ENCODE measurements around the gene GRB14.
"Not testable (repeated sequence)": the region's sequence is repeated elsewhere in the genome, so short reads cannot be mapped to it uniquely, and the experiment has no call there.

GRB14 gene

DNA sequence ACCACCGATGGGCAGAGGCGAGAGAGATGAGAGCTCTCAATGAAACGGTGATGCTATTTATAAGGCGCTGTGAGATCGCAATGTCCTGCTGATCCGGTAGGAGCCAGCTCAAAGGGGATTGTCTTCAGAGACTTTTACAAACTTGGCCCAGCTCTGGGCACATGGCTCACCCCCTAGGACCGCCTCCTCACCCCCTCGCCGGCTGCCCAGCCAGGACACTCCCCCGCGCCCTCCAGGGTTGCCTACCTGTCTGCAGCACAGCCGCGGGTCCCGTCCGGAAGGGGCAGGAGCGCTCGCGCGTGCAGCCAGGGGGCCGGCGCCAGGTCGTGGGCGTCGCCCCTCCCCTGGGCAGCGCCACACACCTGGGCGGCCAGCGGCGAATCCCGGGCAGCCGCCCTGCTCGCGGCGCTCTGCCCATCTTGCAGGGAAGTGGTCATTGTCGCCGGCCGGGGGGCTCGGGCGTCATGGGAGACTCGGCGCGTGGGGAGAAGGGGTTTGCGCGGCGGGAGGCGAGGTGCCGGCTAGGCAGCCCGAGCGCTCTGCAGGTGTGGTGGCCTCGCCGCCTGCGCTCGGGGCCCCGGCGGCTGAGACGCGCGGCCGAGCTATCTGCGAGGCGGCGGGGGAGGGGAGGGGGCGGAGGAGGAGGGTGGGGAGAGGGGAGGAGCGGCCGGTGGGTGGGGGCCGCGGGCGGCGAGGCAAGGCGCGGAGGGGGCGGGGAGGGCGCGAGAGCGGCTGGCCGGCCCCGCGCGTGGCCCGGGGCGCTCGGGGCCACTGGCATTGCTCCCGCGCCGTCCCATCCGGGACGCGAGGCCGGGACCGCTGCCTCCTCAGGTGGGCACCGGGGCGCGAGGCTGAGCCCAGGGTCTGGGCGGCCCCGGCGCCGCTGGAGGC, at the start of gene GRB14:
TSS of gene GRB14 (minus strand) at position 610 of the 891 bp plus-strand sequence. CDS start at position 437, 173 bp downstream.
- DNase-seq = no peak

DNA sequence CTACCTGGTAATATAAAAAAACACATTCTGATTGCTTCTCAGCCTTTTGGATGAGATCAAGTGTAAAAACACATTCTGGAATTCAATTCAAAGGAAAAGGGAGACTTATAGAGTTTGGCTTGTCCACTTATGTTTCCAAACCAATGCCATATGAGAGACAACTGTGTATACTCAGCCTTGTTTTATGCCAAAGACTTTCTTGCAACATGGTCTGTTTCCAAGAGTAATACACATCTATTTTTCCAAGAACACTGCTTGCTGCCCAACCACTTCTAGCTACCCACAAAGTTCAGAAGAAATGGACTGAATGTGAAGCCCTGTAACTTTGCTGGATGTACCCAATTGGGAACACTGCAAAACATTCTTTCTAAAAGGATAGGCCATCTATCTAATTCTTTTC, 48.0 kb upstream of the GRB14 start:
- no peak for DNase-seq

DNA sequence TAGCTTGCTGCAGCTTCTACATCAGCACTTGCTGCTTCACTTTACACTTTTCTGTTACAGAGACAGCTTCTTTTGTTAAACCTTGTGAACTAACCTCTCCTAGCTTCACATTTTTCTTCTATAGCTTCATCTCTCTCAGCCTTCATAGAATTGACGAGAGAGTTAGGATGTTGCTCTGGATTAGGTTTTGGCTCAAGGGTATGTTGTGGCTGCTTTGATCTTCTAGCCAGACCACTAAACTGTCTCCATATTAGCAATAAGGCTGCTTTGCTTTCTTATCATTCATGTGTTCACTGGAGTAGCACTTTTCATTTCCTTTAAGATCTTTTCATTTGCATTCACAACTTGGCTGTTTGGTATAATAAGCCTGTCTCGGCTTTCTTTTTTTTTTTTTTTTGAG, 46.3 kb upstream of the GRB14 start:
- DNase-seq = no peak

- DNase-seq = no peak
These were observed 42.8 kb upstream of the GRB14 start for GRCh38 chr2:164664070-164664469.

- no peak for DNase-seq
These were observed 41.8 kb upstream of the GRB14 start for GRCh38 chr2:164662868-164663631.

DNA sequence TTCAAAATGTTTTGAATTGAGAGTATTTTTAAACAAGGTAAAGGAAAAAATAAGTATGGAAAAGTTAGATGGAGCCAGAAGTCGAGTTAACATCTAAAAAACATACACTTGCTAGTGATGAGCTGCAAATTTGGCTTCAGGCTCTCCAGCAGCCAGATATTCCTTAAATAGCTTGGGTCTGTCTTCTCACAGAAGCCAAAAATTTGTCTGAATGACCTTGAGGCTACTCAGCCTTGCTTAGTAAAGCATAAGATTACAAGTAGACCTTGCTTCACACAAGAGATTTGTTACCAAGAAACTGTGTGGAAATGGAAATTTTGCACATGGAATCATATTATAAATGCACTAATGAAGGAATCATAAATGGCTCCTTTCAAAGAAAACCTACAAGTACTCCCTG, 40.8 kb upstream of the GRB14 start:
- no peak for DNase-seq

DNA sequence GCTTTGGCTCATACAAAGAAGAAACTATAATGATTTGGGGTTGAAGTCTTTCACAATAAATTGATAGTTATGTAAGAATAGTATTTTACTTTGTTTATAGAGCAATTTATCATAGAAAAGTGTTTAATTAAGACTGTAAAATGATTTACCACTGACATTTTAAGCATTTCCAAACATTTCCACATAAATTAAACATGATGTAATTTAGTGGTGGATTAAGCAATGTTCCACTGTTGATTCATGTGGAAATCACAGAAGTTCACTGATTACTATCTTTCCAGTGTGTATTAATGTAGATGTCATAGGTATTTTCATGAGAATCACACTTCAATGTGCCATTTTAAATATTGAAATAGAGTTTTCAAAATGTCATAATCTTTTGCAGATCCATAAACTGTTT, 40.1 kb upstream of the GRB14 start:
- DNase-seq = no peak

- DNase-seq = no peak
These were observed 35.8 kb upstream of the GRB14 start for GRCh38 chr2:164657129-164657528.

DNA sequence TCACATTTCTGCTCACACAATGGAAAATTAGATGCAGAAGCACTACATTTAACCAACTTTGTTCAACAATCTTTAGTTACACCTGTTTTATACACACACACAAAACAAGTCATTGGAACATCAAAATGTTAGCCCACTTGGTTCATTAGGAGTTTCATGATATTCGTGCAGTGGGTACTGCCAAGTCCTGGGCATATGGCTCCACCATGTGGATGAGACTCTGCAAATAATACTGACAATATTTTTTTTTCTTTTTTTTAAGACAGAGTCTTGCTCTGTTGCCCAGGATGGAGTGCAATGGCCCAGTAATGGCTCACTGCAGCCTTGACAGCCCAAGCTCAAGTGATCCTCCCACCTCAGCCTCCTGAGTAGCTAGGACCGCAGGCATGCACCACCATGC, 34.5 kb upstream of the GRB14 start:
- no peak for DNase-seq

GRCh38 chr2:164655336-164655735, 34.1 kb upstream of the GRB14 start:
- no peak for DNase-seq

- no peak for DNase-seq
These were observed 30.1 kb upstream of the GRB14 start for GRCh38 chr2:164651361-164651760.

DNA sequence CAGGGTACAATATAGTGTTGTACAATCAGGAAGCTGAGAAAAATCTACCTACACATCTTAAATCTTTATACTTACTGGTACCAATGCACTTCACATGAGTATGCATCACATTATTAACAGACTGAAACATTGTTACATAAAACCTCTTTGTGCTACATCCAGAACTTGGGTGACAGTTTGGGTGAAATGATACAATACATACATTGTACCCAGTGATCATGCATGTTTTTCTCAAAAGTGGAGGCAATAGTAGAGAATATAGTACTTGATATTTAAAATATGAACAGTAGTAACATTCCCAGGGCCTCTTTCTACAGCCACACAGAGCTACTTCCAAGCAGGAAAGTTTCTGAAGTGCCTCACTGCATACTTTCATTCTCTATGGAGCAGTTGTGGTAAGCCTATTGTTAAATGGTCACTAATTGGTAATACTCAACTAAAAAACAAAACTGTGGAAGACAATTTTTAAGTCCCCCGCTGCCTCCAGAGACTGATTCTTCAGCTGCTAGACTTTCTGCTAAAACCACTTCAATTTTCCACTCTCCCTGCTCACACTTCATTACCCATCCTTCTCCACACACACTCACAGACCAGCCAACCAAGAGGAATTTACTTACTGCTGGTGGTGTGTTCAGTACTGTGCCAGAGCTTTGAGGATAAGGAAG, 22.9 kb upstream of the GRB14 start:
- no peak for DNase-seq

DNA sequence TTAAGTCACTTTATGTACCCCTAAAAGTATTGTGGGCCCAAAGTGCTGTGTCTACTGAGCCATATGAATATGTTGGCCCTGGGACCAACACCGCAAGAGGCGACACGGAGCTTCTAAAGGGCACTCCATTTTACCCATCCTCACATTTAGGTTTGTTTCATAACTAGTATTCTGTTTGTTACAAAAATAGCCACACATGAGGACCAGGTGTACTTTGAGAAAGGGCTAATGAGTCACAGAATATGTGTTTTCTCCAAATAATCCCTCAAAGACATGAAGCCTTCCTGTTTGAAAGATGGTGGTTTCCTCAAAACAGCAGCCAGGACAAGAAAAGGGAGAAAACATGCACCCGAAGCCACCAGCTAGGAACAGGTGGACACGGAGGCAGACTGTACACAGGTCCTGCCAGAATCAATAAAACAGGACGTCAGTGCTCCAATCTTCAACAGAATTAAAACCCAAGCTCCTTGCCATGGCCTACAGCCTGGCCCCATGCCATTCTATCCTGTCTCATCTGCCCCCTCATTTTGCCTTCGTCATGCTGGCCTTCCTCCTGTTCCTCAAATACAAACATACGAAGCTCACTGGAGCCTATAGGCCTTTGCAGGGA, 21.8 kb upstream of the GRB14 start:
- no peak for DNase-seq

- DNase-seq = no peak
These were observed 21.0 kb upstream of the GRB14 start for GRCh38 chr2:164642268-164642667.

DNA sequence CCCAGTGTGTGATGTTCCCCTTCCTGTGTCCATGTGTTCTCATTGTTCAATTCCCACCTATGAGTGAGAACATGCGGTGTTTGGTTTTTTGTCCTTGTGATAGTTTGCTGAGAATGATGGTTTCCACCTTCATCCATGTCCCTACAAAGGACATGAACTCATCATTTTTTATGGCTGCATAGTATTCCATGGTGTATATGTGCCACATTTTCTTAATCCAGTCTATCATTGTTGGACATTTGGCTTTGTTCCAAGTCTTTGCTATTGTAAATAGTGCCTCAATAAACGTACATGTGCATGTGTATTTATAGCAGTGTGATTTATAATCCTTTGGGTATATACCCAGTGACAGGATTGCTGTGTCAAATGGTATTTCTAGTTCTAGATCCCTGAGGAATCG, 7.0 kb upstream of the GRB14 start:
- DNase-seq = not testable (repeated sequence)

- DNase-seq = no peak
These were observed 4.2 kb upstream of the GRB14 start for GRCh38 chr2:164625378-164625971.

DNA sequence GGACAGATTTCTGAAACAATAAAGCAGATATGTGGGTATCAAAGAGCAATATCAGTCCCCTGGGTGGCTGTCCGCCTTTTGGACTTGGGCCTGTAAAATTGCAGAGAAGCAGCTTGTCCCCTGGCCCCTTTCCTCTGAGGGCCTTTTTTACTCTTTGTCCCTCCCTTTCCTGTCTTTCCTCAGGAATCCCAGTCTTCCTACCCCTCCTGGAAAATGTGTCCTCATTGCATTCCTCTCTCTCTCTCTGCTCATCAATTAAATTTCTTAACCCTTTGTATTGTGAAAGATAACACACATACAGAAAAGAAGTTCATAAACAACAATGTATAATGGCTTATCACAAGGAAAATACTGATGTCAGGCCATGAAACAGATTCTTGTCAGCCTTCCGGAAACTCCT, 3.0 kb upstream of the GRB14 start:
- no peak for DNase-seq

GRCh38 chr2:164622338-164623106, 1.2 kb upstream of the GRB14 start:
- no peak for DNase-seq

- DNase-seq = no peak
These were observed 453 bp upstream of the GRB14 start for GRCh38 chr2:164621764-164622105.

DNA sequence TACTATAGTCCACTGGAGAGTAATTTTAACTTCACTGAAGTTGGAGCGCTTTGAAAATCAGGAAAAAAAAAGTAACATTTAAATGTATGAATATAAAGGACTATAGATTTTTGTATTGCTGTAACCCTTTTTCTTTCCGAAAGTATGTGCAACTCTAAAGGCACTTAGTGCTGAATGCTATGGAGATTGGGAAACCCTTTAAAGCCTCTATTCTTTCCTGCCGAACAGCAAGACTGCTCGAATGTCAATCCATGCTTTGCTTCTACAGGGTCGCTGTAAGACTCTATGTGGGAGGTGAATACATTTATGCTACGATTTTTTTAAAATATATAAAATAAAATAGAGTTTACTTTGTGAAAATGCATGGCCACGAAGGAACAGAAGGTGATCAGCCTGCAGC, 825 bp downstream of the GRB14 start:
- no peak for DNase-seq

DNA sequence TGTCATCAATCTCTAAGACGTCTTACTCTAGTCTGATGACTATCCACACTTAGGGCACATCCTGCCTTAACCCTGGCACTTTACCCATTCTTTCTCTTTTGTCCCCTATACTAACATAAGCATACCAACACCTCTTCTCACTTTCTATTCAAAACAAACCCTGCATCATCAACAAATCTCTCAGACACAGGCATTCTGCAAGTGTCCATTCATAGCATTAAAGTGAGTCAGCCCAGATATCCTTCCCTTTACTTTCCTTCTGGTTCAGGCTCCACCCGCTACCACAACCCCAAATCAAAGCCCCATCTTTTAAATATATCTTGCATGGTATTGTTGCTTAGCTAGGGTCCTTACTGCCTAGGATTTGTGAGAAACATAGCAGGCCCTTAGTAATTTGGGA, 3.8 kb downstream of the GRB14 start:
- no peak for DNase-seq

DNA sequence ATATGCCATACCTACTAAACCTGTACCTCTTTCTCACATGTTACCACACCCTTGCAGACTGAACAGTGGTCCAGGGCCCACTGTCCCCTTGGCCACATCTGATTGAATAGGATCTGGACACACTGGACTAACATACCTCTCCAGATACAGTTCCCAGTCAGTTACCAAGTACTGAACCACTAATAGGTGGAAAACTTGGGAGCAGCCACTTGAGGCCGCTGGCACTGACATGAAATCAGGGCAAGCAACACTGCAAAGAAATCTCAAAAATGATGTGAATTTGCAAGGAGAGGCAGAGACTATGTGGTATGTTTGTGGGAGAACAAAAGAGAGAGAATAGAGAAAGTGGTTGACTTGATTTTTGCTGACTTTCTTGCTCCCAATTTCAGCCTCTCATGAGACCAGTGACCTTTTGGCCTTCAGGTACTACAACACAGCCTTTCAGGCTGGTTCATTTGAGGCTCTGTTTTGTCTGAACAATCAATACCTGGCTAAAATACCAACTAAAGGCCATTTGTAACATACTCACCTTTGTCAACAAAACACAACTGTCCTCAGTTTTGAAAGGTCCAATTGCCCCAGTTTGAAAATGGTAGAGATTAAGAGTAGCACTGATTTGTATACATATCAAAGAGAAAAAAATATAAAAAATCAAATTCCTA, 7.8 kb downstream of the GRB14 start:
- DNase-seq = no peak
